GM23338 (cell line): ENCODE data around the gene PMAIP1. TPM values are rescaled to one million over a fixed set of nuclear protein-coding genes. Genes with fewer than 3 reads are reported as not detected.

Experiments used
- ATAC-seq: fragments of 200-7000 bp; cut with Tn5 transposase; 3 replicates; pipeline ENCODE4 v1.9.1; 2020
- DNase-seq: peaks from one replicate; pipeline ENCODE4 v3.0.0-alpha.2; 2015; ENCODE audit warnings: low spot score
- H2AFZ ChIP-seq: fragments of 200-600 bp; sonication (generic); 2 replicates; pipeline ENCODE4 v1.8.0; 2016; ENCODE audit warnings: antibody characterized with exemption, mild to moderate bottlenecking, moderate library complexity
- H3F3A ChIP-seq: fragments of 200-600 bp; sonication (generic); replicated peaks from 2 replicates; pipeline ENCODE4 v1.8.0; 2017; ENCODE audit warnings: antibody characterized with exemption, mixed run types, low read depth
- H3K27ac ChIP-seq: fragments of 200-600 bp; sonication (generic); 2 replicates; pipeline ENCODE4 v1.6.1; 2016; ENCODE audit warnings: low read depth
- H3K27me3 ChIP-seq: fragments of 200-600 bp; sonication (generic); 2 replicates; pipeline ENCODE4 v1.8.0; 2016; ENCODE audit warnings: mild to moderate bottlenecking, mixed run types, moderate library complexity; ENCODE audit not compliant: insufficient read depth
- H3K36me3 ChIP-seq: fragments of 200-600 bp; sonication (generic); 2 replicates; pipeline ENCODE4 v1.8.0; 2016; ENCODE audit warnings: mild to moderate bottlenecking; ENCODE audit not compliant: insufficient read depth
- H3K4me1 ChIP-seq: fragments of 200-600 bp; sonication (generic); 2 replicates; pipeline ENCODE4 v1.8.0; 2016; ENCODE audit warnings: mild to moderate bottlenecking, moderate library complexity; ENCODE audit not compliant: insufficient read depth
- H3K4me2 ChIP-seq: fragments of 200-600 bp; sonication (generic); 2 replicates; pipeline ENCODE4 v1.7.1; 2017; ENCODE audit warnings: mixed run types
- H3K4me3 ChIP-seq: fragments of 200-600 bp; sonication (generic); 2 replicates; pipeline ENCODE4 v1.6.1; 2016; ENCODE audit warnings: mixed run types
- H3K79me2 ChIP-seq: fragments of 200-600 bp; sonication (generic); replicated peaks from 2 replicates; pipeline ENCODE4 v1.8.0; 2017; ENCODE audit warnings: mild to moderate bottlenecking; ENCODE audit not compliant: insufficient read depth
- H3K9me2 ChIP-seq: fragments of 200-600 bp; sonication (generic); 2 replicates; pipeline ENCODE4 v1.8.0; 2017; ENCODE audit not compliant: insufficient read depth
- H4K20me1 ChIP-seq: fragments of 200-600 bp; sonication (generic); replicated peaks from 2 replicates; pipeline ENCODE4 v1.8.0; 2017; ENCODE audit warnings: mild to moderate bottlenecking; ENCODE audit not compliant: insufficient read depth
- H3K27ac Mint-ChIP-seq: 2 replicates; pipeline ENCODE4 v1.8.0; 2020; ENCODE audit warnings: inconsistent platforms, mild to moderate bottlenecking, moderate library complexity, mixed read lengths
- H3K27me3 Mint-ChIP-seq: 3 replicates; pipeline ENCODE4 v1.8.0; 2022; ENCODE audit warnings: low read depth, mild to moderate bottlenecking, moderate library complexity, mixed read lengths, inconsistent platforms; ENCODE audit not compliant: insufficient read depth, poor library complexity
- H3K36me3 Mint-ChIP-seq: 3 replicates; pipeline ENCODE4 v1.8.0; 2021; ENCODE audit warnings: low read depth, mild to moderate bottlenecking, inconsistent platforms, moderate library complexity, mixed read lengths
- H3K4me1 Mint-ChIP-seq: 3 replicates; pipeline ENCODE4 v1.8.0; 2020; ENCODE audit warnings: mild to moderate bottlenecking, inconsistent platforms, mixed read lengths
- H3K4me3 Mint-ChIP-seq: 3 replicates; pipeline ENCODE4 v1.8.0; 2021; ENCODE audit warnings: moderate library complexity, mild to moderate bottlenecking, inconsistent platforms, mixed read lengths
- H3K9me3 Mint-ChIP-seq: 3 replicates; pipeline ENCODE4 v1.8.0; 2020; ENCODE audit warnings: moderate library complexity, mild to moderate bottlenecking, inconsistent platforms, mixed read lengths
- CREB1 ChIP-seq: fragments of 250-450 bp; sonication (Bioruptor Pico); IDR thresholded peaks from 2 replicates; pipeline ENCODE4 v1.5.0; 2020; ENCODE audit warnings: low read depth, mild to moderate bottlenecking, moderate library complexity
- CTCF ChIP-seq, 2 experiments: fragments of 200-600 bp in 1 of 2; sonication (generic) in 1 of 2; conservative IDR thresholded peaks; 2 replicates each; pipeline versions ENCODE4 v1.5.1 to v1.6.1; 2016 to 2017; ENCODE audit warnings: antibody characterized with exemption in 2 of 2, low read depth in 2 of 2, mild to moderate bottlenecking in 2 of 2, moderate library complexity in 1 of 2
- ETS1 ChIP-seq: IDR thresholded peaks from 2 replicates; pipeline ENCODE4 v1.6.1; 2016; ENCODE audit warnings: antibody characterized with exemption
- JUNB ChIP-seq: IDR thresholded peaks from one replicate; pipeline ENCODE4 v1.6.1; 2016; ENCODE audit warnings: antibody characterized with exemption; ENCODE audit not compliant: unreplicated experiment
- NANOG ChIP-seq: IDR thresholded peaks from 2 replicates; pipeline ENCODE4 v1.6.1; 2016; ENCODE audit warnings: antibody characterized with exemption, borderline replicate concordance
- POLR2AphosphoS5 ChIP-seq: IDR thresholded peaks from 2 replicates; pipeline ENCODE4 v1.6.1; 2016; ENCODE audit warnings: antibody characterized with exemption, low read depth
- ZNF114 ChIP-seq: fragments of 250-450 bp; sonication (Bioruptor Pico); IDR thresholded peaks from 2 replicates; pipeline ENCODE4 v1.5.0; 2020; ENCODE audit warnings: mild to moderate bottlenecking, moderate library complexity
- ZNF331 ChIP-seq: fragments of 250-450 bp; sonication (Bioruptor Pico); IDR thresholded peaks from 2 replicates; pipeline ENCODE4 v1.5.0; 2020; ENCODE audit warnings: low read depth, mild to moderate bottlenecking, moderate library complexity
- polyA plus RNA-seq: library from polyadenylated mRNA; unstranded; fragments of >200 nt; fragmentation: Nextera tagmentation; extraction: Ambion mirVana; gene quantifications from 2 replicates; pipeline ENCODE4 v1.2.1, GENCODE V29; 2016
- total RNA-seq: library from RNA; depleted of rRNA; stranded (reverse); fragments of >200 nt; shearing (Covaris generic); gene quantifications from 2 replicates; pipeline ENCODE4 v1.2.3, GENCODE V29; 2014

The PMAIP1 gene
- total and polyA plus RNA-seq, 2 experiments from 2014 or later, result 156 to 296 TPM

- Histone ChIP-seq H4K20me1 (peaks cover 21% of the 10 kb centered on the region), H3K4me1 (peaks cover 24% of the 10 kb centered on the region), H3K4me3 (peak overlapping the region; percentile 77), H3K36me3 (peaks cover 9% of the 10 kb centered on the region; the same call in 1 of the 2 replicates), H3K27me3 (peaks cover 7% of the 10 kb centered on the region), H3K4me2 (peak overlapping the region; percentile 72), H2AFZ (no peak overlapping the region), H3K27ac (0 out of 2 replicates have a peak overlapping the region, but pooled peaks have one; percentile 3), H3F3A (peaks cover 7% of the 10 kb centered on the region), H3K79me2 (peaks cover 32% of the 10 kb centered on the region), H3K9me2 (no peaks in the 10 kb centered on the region)
- H3K4me1 Mint-ChIP-seq, result peaks cover 39% of the 10 kb centered on the region
- H3K9me3 Mint-ChIP-seq, result 0 out of 3 replicates have a peak, but pooled peaks cover 3% of the 10 kb centered on the region
- H3K4me3 Mint-ChIP-seq, result peak overlapping the region; percentile 94
- H3K27ac Mint-ChIP-seq, result 0 out of 2 replicates have a peak overlapping the region, but pooled peaks have one; percentile 71
- ATAC-seq, result no peak
- peaks cover 26% of the 10 kb centered on the region for H3K36me3 Mint-ChIP-seq
- DNase-seq, result peak; percentile 41
- peaks cover 9% of the 10 kb centered on the region for H3K27me3 Mint-ChIP-seq
- no peak for TF ChIP-seq ZNF114 (CRISPR knock-in tag)
- no peak for TF ChIP-seq ZNF331
- peak; percentile 30; the same call in 1 of the 2 replicates for TF ChIP-seq NANOG
- no peak for TF ChIP-seq CTCF (conservative IDR thresholded peaks at IDR 0.05; ENCODE audit: low read depth in 2 of 2)
Measured at GRCh38 chr18:59898093-59898492, 1.7 kb upstream of the PMAIP1 start.

GRCh38 chr18:59898609-59899297, 1.0 kb upstream of the PMAIP1 start:
- peak overlapping the region; percentile 72 for H3K4me2 ChIP-seq
- H3K9me2 ChIP-seq, result no peaks in the 10 kb centered on the region
- Mint-ChIP-seq H3K4me1 (peaks cover 42% of the 10 kb centered on the region), H3K36me3 (peaks cover 30% of the 10 kb centered on the region), H3K4me3 (peak overlapping the region; percentile 94), H3K27ac (peak overlapping the region; percentile 93; the same call in 1 of the 2 replicates), H3K27me3 (peaks cover 9% of the 10 kb centered on the region), H3K9me3 (0 out of 3 replicates have a peak, but pooled peaks cover 3% of the 10 kb centered on the region)
- H3K27me3 ChIP-seq, result peaks cover 7% of the 10 kb centered on the region
- H3K4me1 ChIP-seq, result peaks cover 31% of the 10 kb centered on the region
- H4K20me1 ChIP-seq, result peaks cover 27% of the 10 kb centered on the region
- peaks cover 7% of the 10 kb centered on the region for H3F3A ChIP-seq
- peak overlapping the region; percentile 77 for H3K4me3 ChIP-seq
- H3K27ac ChIP-seq, result peak overlapping the region; percentile 97
- TF ChIP-seq ZNF114 (CRISPR knock-in tag) (no peak), POLR2AphosphoS5 (no peak), ETS1 (no peak), CREB1 (CRISPR knock-in tag) (no peak), JUNB (no peak), CTCF (conservative IDR thresholded peaks at IDR 0.05; ENCODE audit: low read depth in 2 of 2) (no peak)
- peaks cover 39% of the 10 kb centered on the region for H3K79me2 ChIP-seq
- peaks cover 16% of the 10 kb centered on the region; the same call in 1 of the 2 replicates for H3K36me3 ChIP-seq
- no peak overlapping the region for H2AFZ ChIP-seq
- no peak for DNase-seq
- no peak for ATAC-seq
